ENCODE data around the gene HERPUD1.

DNA sequence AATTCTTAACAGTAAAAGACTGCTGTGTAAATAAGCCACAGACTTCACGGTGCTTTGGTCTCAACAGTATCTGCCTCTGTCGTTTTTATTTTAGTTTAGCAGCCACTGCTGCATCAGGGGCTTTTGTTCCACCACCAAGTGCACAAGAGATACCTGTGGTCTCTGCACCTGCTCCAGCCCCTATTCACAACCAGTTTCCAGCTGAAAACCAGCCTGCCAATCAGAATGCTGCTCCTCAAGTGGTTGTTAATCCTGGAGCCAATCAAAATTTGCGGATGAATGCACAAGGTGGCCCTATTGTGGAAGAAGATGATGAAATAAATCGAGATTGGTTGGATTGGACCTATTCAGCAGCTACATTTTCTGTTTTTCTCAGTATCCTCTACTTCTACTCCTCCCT is 7.9 kb downstream of the HERPUD1 start:
- TF ChIP-seq, protein P1, sequence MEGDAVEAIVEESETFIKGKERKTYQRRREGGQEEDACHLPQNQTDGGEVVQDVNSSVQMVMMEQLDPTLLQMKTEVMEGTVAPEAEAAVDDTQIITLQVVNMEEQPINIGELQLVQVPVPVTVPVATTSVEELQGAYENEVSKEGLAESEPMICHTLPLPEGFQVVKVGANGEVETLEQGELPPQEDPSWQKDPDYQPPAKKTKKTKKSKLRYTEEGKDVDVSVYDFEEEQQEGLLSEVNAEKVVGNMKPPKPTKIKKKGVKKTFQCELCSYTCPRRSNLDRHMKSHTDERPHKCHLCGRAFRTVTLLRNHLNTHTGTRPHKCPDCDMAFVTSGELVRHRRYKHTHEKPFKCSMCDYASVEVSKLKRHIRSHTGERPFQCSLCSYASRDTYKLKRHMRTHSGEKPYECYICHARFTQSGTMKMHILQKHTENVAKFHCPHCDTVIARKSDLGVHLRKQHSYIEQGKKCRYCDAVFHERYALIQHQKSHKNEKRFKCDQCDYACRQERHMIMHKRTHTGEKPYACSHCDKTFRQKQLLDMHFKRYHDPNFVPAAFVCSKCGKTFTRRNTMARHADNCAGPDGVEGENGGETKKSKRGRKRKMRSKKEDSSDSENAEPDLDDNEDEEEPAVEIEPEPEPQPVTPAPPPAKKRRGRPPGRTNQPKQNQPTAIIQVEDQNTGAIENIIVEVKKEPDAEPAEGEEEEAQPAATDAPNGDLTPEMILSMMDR (IDR thresholded peaks at IDR 0.05; ENCODE audit: low read depth, low read length, poor library complexity, severe bottlenecking), result no peak
- TF ChIP-seq EZH2phosphoT487 (IDR thresholded peaks at IDR 0.05; ENCODE audit: borderline replicate concordance, low read length), result no peak

Data from DOHH2 (cell line).